GM19397 (cell line): ENCODE results near the gene SPRR5.

Experiments
- ATAC-seq: cut with Tn5 transposase; IDR thresholded peaks from one replicate; pipeline ENCODE4 v1.9.1; 2021; ENCODE audit warnings: mild to moderate bottlenecking, moderate library complexity; ENCODE audit not compliant: unreplicated experiment

SPRR5 gene

GRCh38 chr1:152942161-152942560 is 4.8 kb upstream of the SPRR5 start:
- ATAC-seq, result no peak

- no peak for ATAC-seq
Measured at GRCh38 chr1:152946248-152946647, 758 bp upstream of the SPRR5 start.

- no peak for ATAC-seq
Measured at GRCh38 chr1:152951711-152952110, 4.7 kb downstream of the SPRR5 start.

GRCh38 chr1:152953761-152954160 is 6.8 kb downstream of the SPRR5 start:
- ATAC-seq, result no peak

- ATAC-seq, result no peak
Measured at GRCh38 chr1:152954436-152954835, 7.4 kb downstream of the SPRR5 start.

- ATAC-seq, result no peak
Measured at GRCh38 chr1:152957561-152957960, 10.6 kb downstream of the SPRR5 start.

GRCh38 chr1:152959273-152959672 is 12.3 kb downstream of the SPRR5 start:
- no peak for ATAC-seq

GRCh38 chr1:152959801-152960451 is 12.9 kb downstream of the SPRR5 start:
- ATAC-seq, result no peak

GRCh38 chr1:152960452-152961044 is 13.5 kb downstream of the SPRR5 start:
- no peak for ATAC-seq

- no peak for ATAC-seq
Measured at GRCh38 chr1:152961226-152961891, 14.4 kb downstream of the SPRR5 start.

- no peak for ATAC-seq
Measured at GRCh38 chr1:152962876-152963415, 15.9 kb downstream of the SPRR5 start.

GRCh38 chr1:152964536-152964935 is 17.5 kb downstream of the SPRR5 start:
- ATAC-seq, result no peak

GRCh38 chr1:152965853-152966252 is 18.8 kb downstream of the SPRR5 start:
- no peak for ATAC-seq

- ATAC-seq, result no peak
Measured at GRCh38 chr1:152967201-152967600, 20.2 kb downstream of the SPRR5 start.

- no peak for ATAC-seq
Measured at GRCh38 chr1:152968248-152968647, 21.2 kb downstream of the SPRR5 start.

GRCh38 chr1:152969036-152969435 is 22.0 kb downstream of the SPRR5 start:
- no peak for ATAC-seq

GRCh38 chr1:152970495-152970894 is 23.5 kb downstream of the SPRR5 start, which contains the start of gene SPRR4:
TSS of gene SPRR4 (plus strand) at chr1:152970648. CDS start at chr1:152971891, 1,243 bp downstream.
- no peak for ATAC-seq

- no peak for ATAC-seq
Measured at GRCh38 chr1:152972196-152972886, 25.3 kb downstream of the SPRR5 start.

- no peak for ATAC-seq
Measured at GRCh38 chr1:152976688-152977087, 29.7 kb downstream of the SPRR5 start.

- ATAC-seq, result no peak
Measured at GRCh38 chr1:152977614-152978013, 30.6 kb downstream of the SPRR5 start.

GRCh38 chr1:152980676-152981075 is 33.7 kb downstream of the SPRR5 start:
- ATAC-seq, result no peak
